Right atrium auricular region (tissue), 2 donors: Measurements from ENCODE around the gene PRR22. TPM values are rescaled to one million over a fixed set of nuclear protein-coding genes. Genes with fewer than 3 reads are reported as not detected.
"Not testable (repeated sequence)": the region's sequence is repeated elsewhere in the genome, so short reads cannot be mapped to it uniquely, and the experiment has no call there.

Experiments
- DNase-seq: peaks from one replicate; pipeline ENCODE4 v3.0.0-alpha.2; 2019; ENCODE audit warnings: low spot score
- H3K27ac ChIP-seq, 2 donors: fragments of 200-600 bp; sonication (generic); 1 replicate in 1 of 2; 2 replicates in 1 of 2; pipeline ENCODE4 v1.5.1; 2016 to 2019
- H3K27me3 ChIP-seq, 2 donors: fragments of 200-600 bp; sonication (generic); one replicate each; pipeline versions ENCODE4 v1.5.1 to v1.6.0; 2017 to 2019
- H3K36me3 ChIP-seq: fragments of 200-600 bp; sonication (generic); one replicate; pipeline ENCODE4 v1.5.1; 2016
- H3K4me1 ChIP-seq, 2 donors: fragments of 200-600 bp; sonication (generic); one replicate each; pipeline versions ENCODE4 v1.5.1 to v1.6.0; 2017 to 2019
- H3K4me3 ChIP-seq, 2 donors: fragments of 200-600 bp; sonication (generic); 1 replicate in 1 of 2; 2 replicates in 1 of 2; pipeline ENCODE4 v1.5.1; 2017 to 2019; ENCODE audit warnings: mild to moderate bottlenecking in 1 of 2, moderate library complexity in 1 of 2
- H3K9me3 ChIP-seq, 2 donors: fragments of 200-600 bp; sonication (generic); one replicate each; pipeline ENCODE4 v1.5.1; 2019
- CTCF ChIP-seq, 2 donors: fragments of 200-600 bp; sonication (generic); IDR thresholded peaks; one replicate each; pipeline ENCODE4 v1.5.1; 2019; ENCODE audit warnings: antibody characterized with exemption in 2 of 2
- total RNA-seq, 2 donors: library from RNA; depleted of rRNA; stranded (reverse); fragments of >200 nt; gene quantifications; one replicate each; pipeline ENCODE4 v1.1.0, GENCODE V29; 2016

PRR22 gene
- total RNA-seq, 2 donors from 2014 or later, result 0.67 to 0.83 TPM

- DNase-seq, result no peak
- Histone ChIP-seq H3K27ac (no peak overlapping the region), H3K4me1 (peaks cover 0 to 7% of the 10 kb centered on the region in 2 donors), H3K4me3 (no peak overlapping the region), H3K27me3 (no peaks in the 10 kb centered on the region), H3K36me3 (peaks cover 60% of the 10 kb centered on the region), H3K9me3 (no peaks in the 10 kb centered on the region)
- no peak for TF ChIP-seq CTCF (IDR thresholded peaks at IDR 0.05)
These were observed 3.0 kb upstream of the PRR22 start for GRCh38 chr19:5787409-5788182.

- no peak for TF ChIP-seq CTCF (IDR thresholded peaks at IDR 0.05)
These were observed 2.3 kb upstream of the PRR22 start for GRCh38 chr19:5786593-5787408.

GRCh38 chr19:5785423-5785822 is 877 bp upstream of the PRR22 start:
- Histone ChIP-seq H3K27ac (no peak overlapping the region), H3K4me1 (peaks cover 0 to 7% of the 10 kb centered on the region in 2 donors), H3K36me3 (peaks cover 60% of the 10 kb centered on the region), H3K27me3 (no peaks in the 10 kb centered on the region), H3K9me3 (no peaks in the 10 kb centered on the region), H3K4me3 (no peak overlapping the region)
- no peak for TF ChIP-seq CTCF (IDR thresholded peaks at IDR 0.05)
- no peak for DNase-seq

More at GRCh38 chr19:5786593-5787408, 2.3 kb upstream of the PRR22 start:
- peaks cover 0 to 7% of the 10 kb centered on the region in 2 donors for H3K4me1 ChIP-seq
- no peak overlapping the region for H3K27ac ChIP-seq
- H3K9me3 ChIP-seq, result no peaks in the 10 kb centered on the region
- no peaks in the 10 kb centered on the region for H3K27me3 ChIP-seq
- H3K36me3 ChIP-seq, result peaks cover 60% of the 10 kb centered on the region
- H3K4me3 ChIP-seq, result no peak overlapping the region
- DNase-seq, result no peak

DNA sequence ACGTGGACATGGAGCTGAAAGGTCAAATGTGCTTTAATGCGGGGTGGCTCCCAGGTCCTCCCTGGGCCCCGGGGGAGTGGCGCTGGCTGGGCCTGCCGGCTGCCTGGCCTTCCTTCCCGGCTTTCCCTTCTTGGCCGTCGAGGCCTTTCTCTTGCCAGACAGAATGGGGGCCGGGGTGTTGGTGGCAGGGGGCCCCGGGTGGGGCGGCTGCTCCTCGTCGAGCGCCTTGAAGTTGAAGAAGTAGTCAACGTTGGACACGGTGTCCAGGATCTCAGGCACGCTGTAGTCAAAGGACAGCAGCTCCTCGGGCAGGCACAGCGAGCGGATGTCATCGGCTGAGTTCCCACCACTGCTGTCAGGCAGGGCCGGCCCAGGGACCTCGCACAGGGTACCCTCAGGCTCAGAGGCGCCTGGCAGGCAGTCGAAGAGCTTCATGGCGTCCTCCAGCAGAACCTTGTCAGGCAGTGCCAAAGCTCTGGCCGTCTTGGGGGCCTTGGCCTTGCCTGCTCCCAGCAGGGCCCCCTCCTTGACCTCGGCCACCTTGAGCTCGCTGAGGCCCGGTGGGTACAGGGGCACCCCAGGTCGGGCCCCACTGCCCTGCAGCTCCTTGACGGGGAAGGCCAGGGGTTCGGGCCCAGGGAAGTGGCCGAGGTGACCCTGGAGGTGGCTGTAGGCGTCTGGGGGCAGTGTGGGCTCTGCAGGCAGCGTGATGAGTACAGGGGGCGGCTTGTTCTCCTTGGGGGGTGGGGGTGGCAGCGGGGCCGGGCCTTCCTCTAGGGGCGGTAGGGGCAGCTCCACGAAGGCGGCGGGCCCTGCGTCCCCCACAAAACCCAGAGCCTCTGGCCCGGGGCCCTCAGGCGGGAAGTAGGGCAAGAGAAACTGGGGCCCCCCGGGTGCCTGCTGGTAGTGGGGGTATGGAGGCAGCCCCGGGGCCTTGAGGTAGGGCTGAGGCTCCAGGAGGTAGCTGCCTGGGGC is 1.3 kb downstream of the PRR22 start:
- H3K9me3 ChIP-seq, result no peaks in the 10 kb centered on the region
- no peak for TF ChIP-seq CTCF (IDR thresholded peaks at IDR 0.05)
- peaks cover 40% of the 10 kb centered on the region for H3K36me3 ChIP-seq
- no peak overlapping the region for H3K27ac ChIP-seq
- DNase-seq, result no peak
- no peak overlapping the region for H3K4me3 ChIP-seq
- H3K4me1 ChIP-seq, result no peaks in the 10 kb centered on the region
- H3K27me3 ChIP-seq, result no peaks in the 10 kb centered on the region

DNA sequence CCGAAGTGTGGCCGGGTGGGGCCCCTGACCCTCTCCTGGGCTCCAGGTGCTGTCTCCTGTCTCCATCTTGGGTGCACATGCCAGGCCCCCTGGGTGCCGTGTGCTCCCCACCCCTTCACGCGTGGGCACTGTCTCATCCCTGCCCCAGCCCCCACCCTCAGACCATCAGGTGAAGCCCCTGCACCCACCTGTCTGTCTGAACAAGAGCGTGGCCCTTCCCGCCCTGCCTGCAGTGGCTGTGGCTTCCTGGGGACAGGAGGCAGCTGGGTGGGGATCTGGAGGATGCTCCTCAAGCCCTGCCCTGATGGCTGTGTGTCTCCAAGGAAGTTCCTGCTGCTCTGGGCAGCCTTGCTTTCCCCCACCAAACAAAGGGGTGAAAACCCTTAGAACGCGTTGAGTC is 2.2 kb downstream of the PRR22 start:
- Histone ChIP-seq H3K27me3 (no peaks in the 10 kb centered on the region), H3K4me3 (no peak overlapping the region), H3K27ac (no peak overlapping the region), H3K4me1 (no peaks in the 10 kb centered on the region), H3K36me3 (peaks cover 31% of the 10 kb centered on the region), H3K9me3 (no peaks in the 10 kb centered on the region)
- no peak for DNase-seq
- no peak for TF ChIP-seq CTCF (IDR thresholded peaks at IDR 0.05)

- H3K4me1 ChIP-seq, DNase-seq, H3K27ac ChIP-seq, H3K4me3 ChIP-seq, H3K9me3 ChIP-seq, H3K27me3 ChIP-seq: not testable (repeated sequence)
- peaks cover 17% of the 10 kb centered on the region for H3K36me3 ChIP-seq
These were observed 3.6 kb downstream of the PRR22 start for GRCh38 chr19:5780916-5781315.
